ENCODE results near the gene PRDM2.
"Not testable (repeated sequence)": the region's sequence is repeated elsewhere in the genome, so short reads cannot be mapped to it uniquely, and the experiment has no call there.

The PRDM2 gene, protein sequence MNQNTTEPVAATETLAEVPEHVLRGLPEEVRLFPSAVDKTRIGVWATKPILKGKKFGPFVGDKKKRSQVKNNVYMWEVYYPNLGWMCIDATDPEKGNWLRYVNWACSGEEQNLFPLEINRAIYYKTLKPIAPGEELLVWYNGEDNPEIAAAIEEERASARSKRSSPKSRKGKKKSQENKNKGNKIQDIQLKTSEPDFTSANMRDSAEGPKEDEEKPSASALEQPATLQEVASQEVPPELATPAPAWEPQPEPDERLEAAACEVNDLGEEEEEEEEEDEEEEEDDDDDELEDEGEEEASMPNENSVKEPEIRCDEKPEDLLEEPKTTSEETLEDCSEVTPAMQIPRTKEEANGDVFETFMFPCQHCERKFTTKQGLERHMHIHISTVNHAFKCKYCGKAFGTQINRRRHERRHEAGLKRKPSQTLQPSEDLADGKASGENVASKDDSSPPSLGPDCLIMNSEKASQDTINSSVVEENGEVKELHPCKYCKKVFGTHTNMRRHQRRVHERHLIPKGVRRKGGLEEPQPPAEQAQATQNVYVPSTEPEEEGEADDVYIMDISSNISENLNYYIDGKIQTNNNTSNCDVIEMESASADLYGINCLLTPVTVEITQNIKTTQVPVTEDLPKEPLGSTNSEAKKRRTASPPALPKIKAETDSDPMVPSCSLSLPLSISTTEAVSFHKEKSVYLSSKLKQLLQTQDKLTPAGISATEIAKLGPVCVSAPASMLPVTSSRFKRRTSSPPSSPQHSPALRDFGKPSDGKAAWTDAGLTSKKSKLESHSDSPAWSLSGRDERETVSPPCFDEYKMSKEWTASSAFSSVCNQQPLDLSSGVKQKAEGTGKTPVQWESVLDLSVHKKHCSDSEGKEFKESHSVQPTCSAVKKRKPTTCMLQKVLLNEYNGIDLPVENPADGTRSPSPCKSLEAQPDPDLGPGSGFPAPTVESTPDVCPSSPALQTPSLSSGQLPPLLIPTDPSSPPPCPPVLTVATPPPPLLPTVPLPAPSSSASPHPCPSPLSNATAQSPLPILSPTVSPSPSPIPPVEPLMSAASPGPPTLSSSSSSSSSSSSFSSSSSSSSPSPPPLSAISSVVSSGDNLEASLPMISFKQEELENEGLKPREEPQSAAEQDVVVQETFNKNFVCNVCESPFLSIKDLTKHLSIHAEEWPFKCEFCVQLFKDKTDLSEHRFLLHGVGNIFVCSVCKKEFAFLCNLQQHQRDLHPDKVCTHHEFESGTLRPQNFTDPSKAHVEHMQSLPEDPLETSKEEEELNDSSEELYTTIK (N-terminal part only)

DNA sequence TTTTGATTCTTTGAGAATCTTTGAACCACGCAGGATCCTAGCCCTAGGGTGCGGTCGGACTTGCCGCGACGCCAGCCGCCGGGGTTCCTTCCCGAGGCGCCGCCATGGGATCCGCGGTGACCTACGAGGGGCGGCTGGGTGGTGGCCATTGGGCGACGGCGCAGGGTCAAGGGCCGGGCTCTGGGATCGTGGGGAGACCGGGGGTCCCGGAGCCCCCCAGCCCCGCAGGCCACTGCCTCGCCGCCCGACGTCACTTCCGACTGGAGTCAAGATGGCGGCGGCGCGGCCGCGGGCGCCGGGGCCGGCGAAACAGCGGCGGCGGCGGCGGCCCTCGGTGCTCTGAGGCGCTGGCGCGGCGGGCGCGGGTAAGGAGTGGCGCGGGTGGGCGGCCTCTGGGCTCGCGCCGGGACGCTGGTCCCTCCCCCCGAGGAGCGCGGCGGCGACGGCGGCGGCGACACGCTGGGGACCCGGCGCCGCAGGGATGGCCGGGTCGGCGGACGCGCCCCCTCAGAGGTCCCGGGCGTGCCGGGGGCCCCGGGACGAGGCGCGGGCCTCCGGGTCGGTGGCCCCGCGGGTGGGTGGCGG, at the start of gene PRDM2:
Gene PRDM2 (plus strand): TSS at position 253 of the 585 bp plus-strand sequence. CDS start 15,418 bp downstream, outside the sequence.
- no peak for DNase-seq

DNA sequence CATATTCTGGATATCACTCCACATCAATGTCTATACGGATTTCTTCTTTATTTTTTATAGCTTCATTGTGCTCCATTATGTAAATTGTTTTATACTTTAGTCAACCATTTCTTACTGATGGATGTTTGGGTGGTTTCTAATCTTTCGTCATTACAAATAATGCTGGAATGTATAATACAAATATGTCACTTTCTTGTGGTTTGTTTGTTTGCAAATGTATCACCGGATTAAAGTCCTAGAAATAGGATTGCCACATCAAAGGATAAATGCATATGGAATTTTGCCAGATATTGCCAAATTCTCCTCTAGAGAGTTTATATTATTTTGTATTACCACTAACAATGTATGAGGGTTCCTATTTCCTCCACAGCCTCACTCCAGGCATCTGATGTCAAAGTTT, 48.7 kb upstream of the PRDM2 start:
- DNase-seq: no peak

GRCh38 chr1:13652238-13652637, 47.8 kb upstream of the PRDM2 start:
- DNase-seq: no peak

DNA sequence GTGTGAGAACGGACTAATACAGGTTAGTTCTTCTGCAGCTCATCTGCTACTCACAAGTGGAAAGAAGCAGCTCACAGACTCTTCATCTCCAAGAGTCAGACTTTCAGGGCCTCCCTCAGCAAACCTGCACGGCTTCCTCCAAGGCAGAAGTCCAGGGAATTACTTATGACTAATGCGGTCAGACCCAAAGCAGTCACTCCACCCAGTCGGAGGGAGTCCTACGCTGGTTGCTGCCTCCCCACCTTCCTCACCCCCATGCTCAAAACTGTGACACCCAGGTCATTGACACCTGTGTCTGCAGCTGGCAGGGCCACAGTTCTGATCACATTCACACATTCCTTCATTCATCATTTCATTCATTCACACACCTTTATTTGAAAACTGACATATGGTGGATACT, 38.4 kb upstream of the PRDM2 start:
- no peak for DNase-seq

DNA sequence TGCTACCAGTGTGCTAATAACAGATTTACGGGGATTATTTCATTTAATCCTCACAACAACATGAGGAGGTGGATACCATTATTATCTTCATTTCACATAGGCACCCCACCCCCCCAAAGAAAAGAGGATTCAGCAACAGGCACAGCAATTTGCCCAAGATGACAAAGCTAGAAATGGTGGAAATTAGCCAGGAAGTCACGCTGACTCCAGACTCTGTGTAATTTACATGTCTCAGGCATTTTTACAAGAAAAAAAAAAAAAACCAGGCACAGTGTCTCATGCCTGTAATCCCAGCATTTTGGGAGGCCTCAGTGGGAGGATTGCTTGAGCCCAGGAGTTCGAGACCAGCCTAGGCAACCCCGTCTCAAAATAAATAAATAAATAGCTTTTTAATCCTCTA, 37.5 kb upstream of the PRDM2 start:
- DNase-seq: no peak

- DNase-seq: no peak
Measured at GRCh38 chr1:13663969-13664368, 36.0 kb upstream of the PRDM2 start.

GRCh38 chr1:13664451-13664850, 35.5 kb upstream of the PRDM2 start:
- DNase-seq: no peak

DNA sequence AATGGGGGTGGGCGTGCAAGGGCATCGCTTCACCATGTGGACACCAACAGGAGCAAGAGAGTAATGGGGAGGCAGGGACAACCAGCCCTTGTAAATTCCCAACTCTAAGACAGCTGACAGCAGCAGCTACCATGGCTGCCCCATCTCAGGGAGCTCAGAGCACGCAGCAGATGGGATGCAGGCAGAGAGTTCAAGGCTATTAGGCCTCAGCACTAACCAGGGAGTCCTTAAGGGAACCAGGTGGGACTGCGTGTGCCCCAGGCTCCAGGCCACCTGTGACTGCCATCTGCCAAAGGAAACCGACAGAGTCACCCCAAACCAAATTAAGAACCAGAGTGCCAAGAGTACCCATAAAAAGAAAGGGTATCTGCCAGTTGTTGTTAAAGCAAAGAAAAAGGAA, 33.7 kb upstream of the PRDM2 start:
- no peak for DNase-seq

DNA sequence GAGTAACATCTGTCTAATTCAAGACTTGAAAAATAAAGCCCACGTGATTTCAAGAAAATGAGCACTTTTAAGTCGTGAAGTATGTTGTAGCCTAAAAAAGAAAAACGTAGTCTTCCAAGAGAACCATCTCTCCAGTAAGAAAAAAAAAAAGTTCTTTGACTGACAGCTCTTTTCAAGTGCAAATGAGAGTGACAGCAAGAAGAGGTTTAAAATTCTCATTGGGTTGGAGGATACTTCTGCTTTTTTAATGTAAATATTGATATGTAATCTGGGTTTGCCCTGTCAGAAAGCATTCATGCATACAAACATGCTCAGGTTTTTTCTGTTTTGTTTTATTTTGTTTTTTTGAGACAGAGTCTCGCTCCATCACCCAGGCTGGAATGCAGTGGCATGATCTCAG, 32.3 kb upstream of the PRDM2 start:
- DNase-seq: no peak

DNA sequence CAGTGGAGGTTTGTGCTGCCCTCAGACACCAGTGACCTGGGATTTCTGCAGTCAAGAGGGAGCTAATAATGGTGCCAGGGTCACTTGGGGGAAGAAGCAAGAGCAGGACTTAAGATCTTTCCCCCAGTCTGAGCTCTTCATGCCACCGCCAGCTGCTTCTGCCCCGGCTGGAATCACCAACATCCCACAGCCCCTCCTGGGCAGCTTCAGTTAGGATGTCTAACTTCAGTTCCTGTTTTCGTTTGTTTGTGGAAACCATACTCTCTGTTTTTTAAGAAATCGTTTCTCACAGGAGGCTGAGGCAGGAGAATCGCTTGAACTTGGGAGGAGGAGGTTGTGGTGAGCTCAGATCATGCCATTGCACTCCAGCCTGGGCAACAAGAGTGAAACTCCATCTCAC, 25.6 kb upstream of the PRDM2 start:
- no peak for DNase-seq

- no peak for DNase-seq
Measured at GRCh38 chr1:13675151-13675651, 24.8 kb upstream of the PRDM2 start.

DNA sequence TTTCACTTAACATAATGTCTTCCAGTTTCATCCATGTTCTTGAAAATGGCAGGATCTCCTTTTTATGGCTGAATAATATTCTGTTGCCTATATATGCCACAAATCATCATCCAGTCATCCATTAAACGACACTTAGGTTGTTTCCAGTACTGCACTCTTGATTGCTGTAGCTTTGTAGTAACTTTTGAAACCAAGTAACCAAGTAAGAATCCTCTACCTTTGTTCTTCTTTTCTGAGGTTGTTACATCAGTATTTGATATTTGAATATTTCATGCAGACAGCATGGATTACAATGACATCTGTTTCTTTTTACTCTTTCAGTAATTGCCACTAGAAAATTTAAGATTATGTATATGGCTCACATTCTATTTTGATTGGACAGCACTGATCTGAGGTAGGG, 22.1 kb upstream of the PRDM2 start:
- no peak for DNase-seq

- DNase-seq: no peak
Measured at GRCh38 chr1:13679651-13680050, 20.3 kb upstream of the PRDM2 start.

DNA sequence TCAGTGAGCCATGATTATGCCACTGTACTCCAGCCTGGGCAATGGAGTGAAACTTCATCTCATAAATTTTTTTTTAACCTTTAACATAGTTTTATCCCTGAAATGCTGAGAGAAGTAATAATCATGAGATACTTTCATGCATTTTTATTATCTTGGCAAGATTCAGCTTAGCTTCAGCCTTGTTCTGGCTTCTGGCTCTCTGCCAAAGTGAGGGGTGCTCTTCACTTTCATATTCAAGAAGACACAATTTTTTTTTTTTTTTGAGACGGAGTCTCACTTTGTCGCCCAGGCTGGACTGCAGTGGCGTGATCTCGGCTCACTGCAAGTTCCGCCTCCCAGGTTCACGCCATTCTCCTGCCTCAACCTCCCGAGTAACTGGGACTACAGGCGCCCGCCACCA, 19.4 kb upstream of the PRDM2 start:
- not testable (repeated sequence) for DNase-seq

- no peak for DNase-seq
Measured at GRCh38 chr1:13681921-13682320, 18.1 kb upstream of the PRDM2 start.

- DNase-seq: no peak
Measured at GRCh38 chr1:13682444-13682843, 17.5 kb upstream of the PRDM2 start.

- no peak for DNase-seq
Measured at GRCh38 chr1:13683206-13683605, 16.8 kb upstream of the PRDM2 start.

DNA sequence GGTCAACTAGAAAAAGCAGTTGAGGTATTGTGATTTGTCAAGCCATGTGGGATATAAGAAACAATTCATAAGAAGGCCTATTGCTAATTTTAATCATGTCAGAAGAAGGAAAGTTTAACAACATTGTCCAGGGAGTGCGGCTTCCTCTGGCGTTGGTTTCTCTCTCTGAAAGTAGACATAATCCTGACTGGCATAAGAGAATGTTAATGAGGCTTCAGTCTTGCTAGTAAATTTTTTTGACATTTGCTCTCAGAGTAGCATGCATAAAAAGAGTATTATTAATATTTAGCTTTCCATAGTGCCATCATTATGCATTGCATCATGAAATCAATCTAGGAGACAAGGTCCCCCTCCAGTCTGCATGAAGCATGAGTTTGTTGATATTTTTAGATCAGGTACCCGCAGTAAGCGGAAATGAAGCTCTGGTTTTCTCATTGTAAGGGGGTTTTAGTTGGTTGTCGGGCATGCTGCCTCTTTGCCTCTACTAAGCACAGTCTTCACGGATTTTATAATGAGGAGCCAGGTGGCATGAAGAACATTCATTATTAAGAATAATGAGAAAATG, 12.8 kb upstream of the PRDM2 start:
- DNase-seq: no peak

DNA sequence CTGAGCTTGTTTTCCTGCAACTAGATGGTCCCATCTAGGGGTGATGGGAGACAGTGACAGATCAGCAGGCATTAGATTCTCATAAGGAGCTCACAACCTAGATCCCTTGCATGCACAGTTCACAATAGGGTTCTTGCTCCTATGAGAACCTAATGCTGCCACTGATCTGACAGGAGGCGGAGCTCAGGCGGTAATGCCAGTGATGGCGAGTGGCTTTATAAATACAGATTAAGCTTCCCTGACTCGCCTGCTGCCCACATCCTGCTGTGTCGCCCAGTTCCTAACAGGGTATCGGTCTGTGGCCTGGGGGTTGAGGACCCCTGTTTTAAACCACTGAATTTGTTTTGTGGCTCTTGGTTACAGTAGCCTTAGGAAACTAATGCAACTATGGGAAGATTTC, 6.9 kb upstream of the PRDM2 start:
- not testable (repeated sequence) for DNase-seq

GRCh38 chr1:13694886-13695684, 4.9 kb upstream of the PRDM2 start:
- no peak for DNase-seq

DNA sequence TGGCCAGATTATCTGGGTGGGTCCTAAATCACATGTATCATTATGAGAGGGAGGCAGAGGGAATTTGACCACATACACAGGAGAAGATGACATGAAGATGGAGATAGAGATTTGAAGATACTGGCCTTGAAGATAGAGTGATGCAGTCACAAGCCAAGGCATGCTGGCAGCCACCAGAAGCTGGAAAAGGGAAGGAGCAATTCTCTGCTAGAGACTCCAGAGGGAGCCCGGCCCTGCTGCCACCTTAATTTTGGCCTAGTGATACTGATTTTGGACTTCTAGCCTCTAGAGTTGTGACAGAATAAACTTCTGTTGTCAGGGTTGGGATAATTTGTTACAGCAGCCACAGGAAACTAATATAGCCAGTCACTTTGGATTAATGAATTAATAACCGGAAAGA, 2.2 kb upstream of the PRDM2 start:
- no peak for DNase-seq
